ENCODE data around the gene SDF2L1.
"Not testable (repeated sequence)": the region's sequence is repeated elsewhere in the genome, so short reads cannot be mapped to it uniquely, and the experiment has no call there.

SDF2L1 gene

GRCh38 chr22:21605887-21606564 is 36.1 kb upstream of the SDF2L1 start:
- no peak overlapping the region for H3K27ac ChIP-seq (ENCODE audit: low read depth, low read length)
- peaks cover 18% of the 10 kb centered on the region for H3K36me3 ChIP-seq (ENCODE audit: insufficient read depth, low read length)
- no peaks in the 10 kb centered on the region for H3K27me3 ChIP-seq (ENCODE audit: insufficient read depth, low read length)
- no peak overlapping the region for H3K9ac ChIP-seq (ENCODE audit: low read depth, low read length)
- H3K4me1 ChIP-seq (ENCODE audit: insufficient read depth, low read length): no peaks in the 10 kb centered on the region
- no peaks in the 10 kb centered on the region for H3K9me3 ChIP-seq (ENCODE audit: insufficient read depth, low read depth, low read length)
- 97% methylated on average over 7 of the region's 7 CpGs for WGBS
- no peak overlapping the region for H3K4me3 ChIP-seq (ENCODE audit: low read length)

DNA sequence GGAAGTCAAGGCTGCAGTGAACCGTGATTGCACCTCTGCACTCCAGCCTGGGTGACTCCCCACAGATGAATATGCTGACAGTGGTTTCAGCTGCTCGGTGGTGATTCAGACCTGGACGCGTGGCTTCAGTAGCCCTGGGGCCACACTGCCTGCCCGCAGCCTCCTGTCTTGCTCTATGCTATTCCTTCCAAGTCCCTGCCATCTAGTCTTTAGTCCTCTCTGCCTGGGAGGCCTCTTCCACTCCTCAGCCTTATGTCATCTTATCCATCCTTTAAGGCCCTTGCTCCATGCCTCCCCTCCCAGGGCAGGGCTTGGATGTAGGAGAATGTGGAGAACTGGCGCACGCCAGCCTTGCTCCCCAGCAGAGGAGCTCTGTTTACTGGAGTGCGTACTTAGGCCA is 35.3 kb upstream of the SDF2L1 start:
- Histone ChIP-seq H3K4me1 (ENCODE audit: insufficient read depth, low read length) (no peaks in the 10 kb centered on the region), H3K36me3 (ENCODE audit: insufficient read depth, low read length) (peaks cover 25% of the 10 kb centered on the region), H3K9me3 (ENCODE audit: insufficient read depth, low read depth, low read length) (no peaks in the 10 kb centered on the region), H3K4me3 (ENCODE audit: low read length) (no peak overlapping the region), H3K9ac (ENCODE audit: low read depth, low read length) (no peak overlapping the region), H3K27me3 (ENCODE audit: insufficient read depth, low read length) (no peaks in the 10 kb centered on the region), H3K27ac (ENCODE audit: low read depth, low read length) (no peak overlapping the region)
- WGBS: 96% methylated on average over 8 of the region's 8 CpGs

- 93% methylated on average over 9 of the region's 11 CpGs for WGBS
- H3K9ac ChIP-seq (ENCODE audit: low read depth, low read length); H3K27me3 ChIP-seq (ENCODE audit: insufficient read depth, low read length); H3K9me3 ChIP-seq (ENCODE audit: insufficient read depth, low read depth, low read length); H3K4me3 ChIP-seq (ENCODE audit: low read length); H3K4me1 ChIP-seq (ENCODE audit: insufficient read depth, low read length); H3K27ac ChIP-seq (ENCODE audit: low read depth, low read length): not testable (repeated sequence)
- H3K36me3 ChIP-seq (ENCODE audit: insufficient read depth, low read length): peaks cover 46% of the 10 kb centered on the region
Measured at GRCh38 chr22:21609556-21610157, 32.4 kb upstream of the SDF2L1 start.

GRCh38 chr22:21611210-21611977 is 30.7 kb upstream of the SDF2L1 start:
- Histone ChIP-seq H3K36me3 (ENCODE audit: insufficient read depth, low read length) (peaks cover 54% of the 10 kb centered on the region), H3K9me3 (ENCODE audit: insufficient read depth, low read depth, low read length) (no peaks in the 10 kb centered on the region), H3K27ac (ENCODE audit: low read depth, low read length) (no peak overlapping the region), H3K4me3 (ENCODE audit: low read length) (no peak overlapping the region), H3K4me1 (ENCODE audit: insufficient read depth, low read length) (no peaks in the 10 kb centered on the region), H3K9ac (ENCODE audit: low read depth, low read length) (no peak overlapping the region), H3K27me3 (ENCODE audit: insufficient read depth, low read length) (no peaks in the 10 kb centered on the region)
- WGBS: 96% methylated on average over 4 of the region's 4 CpGs

- H3K27ac ChIP-seq (ENCODE audit: low read depth, low read length): no peak overlapping the region
- 93% methylated on average over 7 of the region's 7 CpGs for whole genome bisulfite sequencing
- H3K36me3 ChIP-seq (ENCODE audit: insufficient read depth, low read length): peaks cover 54% of the 10 kb centered on the region
- H3K27me3 ChIP-seq (ENCODE audit: insufficient read depth, low read length): no peaks in the 10 kb centered on the region
- H3K9ac ChIP-seq (ENCODE audit: low read depth, low read length): no peak overlapping the region
- no peaks in the 10 kb centered on the region for H3K4me1 ChIP-seq (ENCODE audit: insufficient read depth, low read length)
- no peaks in the 10 kb centered on the region for H3K9me3 ChIP-seq (ENCODE audit: insufficient read depth, low read depth, low read length)
- H3K4me3 ChIP-seq (ENCODE audit: low read length): no peak overlapping the region
Measured at GRCh38 chr22:21612858-21613257, 29.2 kb upstream of the SDF2L1 start.

DNA sequence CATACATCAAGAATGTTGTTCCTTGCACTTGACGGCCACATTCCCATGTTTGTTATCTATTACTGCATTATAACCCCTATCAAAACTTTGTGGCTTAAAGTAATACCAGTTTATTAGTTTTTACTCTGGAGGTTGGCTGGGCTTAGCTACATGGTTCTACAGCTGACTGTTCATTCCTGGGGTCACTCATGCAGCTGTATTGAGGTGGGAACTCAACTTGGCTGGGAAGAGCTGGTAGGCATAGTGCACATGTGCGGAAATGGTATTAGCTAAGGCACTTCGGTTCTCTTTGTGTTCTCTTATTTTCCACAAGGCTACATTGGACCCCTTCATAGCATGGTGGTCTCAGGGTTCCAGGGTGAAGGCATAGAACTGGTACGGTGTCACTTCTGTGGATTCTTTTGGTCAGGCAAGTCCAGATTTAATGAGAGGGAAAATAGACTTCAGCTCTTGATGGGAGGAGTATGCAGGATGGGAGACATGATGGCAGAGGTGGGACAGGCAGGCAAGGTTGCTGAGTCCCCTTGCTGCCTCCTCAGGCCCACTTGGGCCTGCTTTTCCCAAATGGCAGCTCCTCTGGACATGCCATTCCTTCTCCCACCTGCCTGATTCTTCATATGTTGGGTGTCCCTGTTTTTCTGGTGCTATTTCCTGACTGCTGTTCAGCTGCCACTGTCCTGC is 28.4 kb upstream of the SDF2L1 start:
- Histone ChIP-seq H3K27ac (ENCODE audit: low read depth, low read length) (no peak overlapping the region), H3K36me3 (ENCODE audit: insufficient read depth, low read length) (peaks cover 54% of the 10 kb centered on the region), H3K27me3 (ENCODE audit: insufficient read depth, low read length) (no peaks in the 10 kb centered on the region), H3K9me3 (ENCODE audit: insufficient read depth, low read depth, low read length) (no peaks in the 10 kb centered on the region), H3K4me1 (ENCODE audit: insufficient read depth, low read length) (no peaks in the 10 kb centered on the region), H3K4me3 (ENCODE audit: low read length) (no peak overlapping the region), H3K9ac (ENCODE audit: low read depth, low read length) (no peak overlapping the region)
- WGBS: 95% methylated on average over 4 of the region's 4 CpGs

GRCh38 chr22:21615731-21616130 is 26.4 kb upstream of the SDF2L1 start:
- H3K4me3 ChIP-seq (ENCODE audit: low read length): no peak overlapping the region
- no peaks in the 10 kb centered on the region for H3K27me3 ChIP-seq (ENCODE audit: insufficient read depth, low read length)
- WGBS: 93% methylated on average over 4 of the region's 4 CpGs
- no peaks in the 10 kb centered on the region for H3K4me1 ChIP-seq (ENCODE audit: insufficient read depth, low read length)
- H3K36me3 ChIP-seq (ENCODE audit: insufficient read depth, low read length): peaks cover 39% of the 10 kb centered on the region
- H3K27ac ChIP-seq (ENCODE audit: low read depth, low read length): no peak overlapping the region
- H3K9ac ChIP-seq (ENCODE audit: low read depth, low read length): no peak overlapping the region
- H3K9me3 ChIP-seq (ENCODE audit: insufficient read depth, low read depth, low read length): no peaks in the 10 kb centered on the region

DNA sequence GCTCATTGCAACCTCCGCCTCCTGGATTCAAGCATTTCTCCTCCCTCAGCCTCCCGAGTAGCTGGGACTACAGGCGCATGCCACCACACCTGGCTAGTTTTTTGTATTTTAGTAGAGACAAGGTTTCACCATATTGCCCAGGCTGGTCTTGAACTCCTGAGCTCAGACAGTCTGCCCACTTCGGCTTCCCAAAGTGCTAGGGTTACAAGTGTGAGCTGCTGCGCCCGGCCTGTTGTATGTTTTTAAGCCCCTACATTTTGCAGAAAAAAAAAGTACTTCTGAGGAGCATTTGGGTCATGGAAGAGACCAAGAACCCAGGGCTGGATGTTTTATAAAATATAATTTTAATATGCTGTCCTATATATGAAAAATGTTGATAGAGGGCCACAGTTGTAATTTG is 24.8 kb upstream of the SDF2L1 start:
- H3K27me3 ChIP-seq (ENCODE audit: insufficient read depth, low read length); H3K4me3 ChIP-seq (ENCODE audit: low read length); H3K4me1 ChIP-seq (ENCODE audit: insufficient read depth, low read length); H3K9me3 ChIP-seq (ENCODE audit: insufficient read depth, low read depth, low read length); H3K9ac ChIP-seq (ENCODE audit: low read depth, low read length); H3K27ac ChIP-seq (ENCODE audit: low read depth, low read length): not testable (repeated sequence)
- peaks cover 30% of the 10 kb centered on the region for H3K36me3 ChIP-seq (ENCODE audit: insufficient read depth, low read length)
- 97% methylated on average over 6 of the region's 6 CpGs for WGBS

- Histone ChIP-seq H3K9ac (ENCODE audit: low read depth, low read length) (no peak overlapping the region), H3K36me3 (ENCODE audit: insufficient read depth, low read length) (peaks cover 18% of the 10 kb centered on the region), H3K4me3 (ENCODE audit: low read length) (no peak overlapping the region), H3K9me3 (ENCODE audit: insufficient read depth, low read depth, low read length) (no peaks in the 10 kb centered on the region), H3K27me3 (ENCODE audit: insufficient read depth, low read length) (no peaks in the 10 kb centered on the region), H3K4me1 (ENCODE audit: insufficient read depth, low read length) (no peaks in the 10 kb centered on the region), H3K27ac (ENCODE audit: low read depth, low read length) (no peak overlapping the region)
- 91% methylated on average over 3 of the region's 3 CpGs for WGBS
Measured at GRCh38 chr22:21621025-21621424, 21.1 kb upstream of the SDF2L1 start.

DNA sequence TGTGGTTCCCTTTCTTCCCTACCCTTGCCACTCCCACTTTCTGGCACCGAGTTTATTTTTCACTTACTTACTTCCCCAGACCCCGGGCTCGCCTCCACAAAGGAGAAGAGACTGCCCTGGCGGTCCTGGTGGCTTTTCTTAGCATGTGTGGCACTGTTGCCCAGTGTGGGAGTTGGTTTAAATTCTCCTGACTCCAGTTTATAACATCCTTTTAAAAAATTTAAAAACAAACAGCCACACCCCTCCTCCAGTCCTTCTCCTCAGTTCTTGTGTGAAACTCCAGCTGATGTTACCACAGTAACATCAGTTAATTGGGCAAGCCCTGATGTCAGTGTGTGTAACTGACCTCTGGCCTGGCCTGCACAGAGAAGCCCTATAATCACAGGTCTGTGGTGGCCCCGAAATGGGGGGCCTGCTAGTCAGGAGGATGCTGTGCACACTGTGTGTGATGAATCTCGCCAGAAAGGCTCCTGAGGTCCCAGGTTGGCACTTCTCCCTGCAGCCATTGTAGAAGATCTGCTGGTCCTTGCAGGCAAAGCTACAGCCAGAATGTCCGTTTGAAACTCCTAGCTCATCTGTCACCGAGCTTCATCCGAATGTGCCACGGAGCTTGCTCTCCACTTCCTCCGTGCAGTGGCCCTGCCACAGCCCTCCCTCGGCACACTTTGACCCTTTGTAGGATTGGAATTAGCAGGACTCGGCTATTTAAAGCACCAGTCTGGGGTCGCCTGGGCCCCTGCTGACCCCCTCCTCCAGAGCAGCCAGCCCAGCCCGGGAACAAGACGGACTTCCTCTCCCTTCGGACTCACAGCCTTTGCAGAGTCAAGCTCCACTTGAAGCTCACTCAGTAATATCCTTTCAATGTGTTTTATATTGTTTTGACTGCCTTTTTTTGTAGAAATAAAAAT is 19.8 kb upstream of the SDF2L1 start:
- 92% methylated on average over 16 of the region's 17 CpGs for WGBS
- Histone ChIP-seq H3K27me3 (ENCODE audit: insufficient read depth, low read length) (no peaks in the 10 kb centered on the region), H3K27ac (ENCODE audit: low read depth, low read length) (no peak overlapping the region), H3K36me3 (ENCODE audit: insufficient read depth, low read length) (peaks cover 20% of the 10 kb centered on the region), H3K9ac (ENCODE audit: low read depth, low read length) (no peak overlapping the region), H3K9me3 (ENCODE audit: insufficient read depth, low read depth, low read length) (no peaks in the 10 kb centered on the region), H3K4me1 (ENCODE audit: insufficient read depth, low read length) (no peaks in the 10 kb centered on the region), H3K4me3 (ENCODE audit: low read length) (no peak overlapping the region)
